Loucy (cell line): ENCODE results near the gene PSME3.

Experiments used
- H2AFZ ChIP-seq: fragments of 200-600 bp; sonication (generic); 2 replicates; pipeline ENCODE4 v1.6.0; 2016; ENCODE audit warnings: antibody characterized with exemption, mild to moderate bottlenecking, low read length, moderate library complexity
- H3F3A ChIP-seq: fragments of 200-600 bp; 2 replicates; pipeline ENCODE4 v1.6.0; 2016; ENCODE audit warnings: antibody characterized with exemption, low read depth, mild to moderate bottlenecking
- H3K27me3 ChIP-seq: fragments of 200-600 bp; sonication (generic); 2 replicates; pipeline ENCODE4 v1.6.1; 2014; ENCODE audit warnings: low read length, mild to moderate bottlenecking; ENCODE audit not compliant: insufficient read depth, poor library complexity, severe bottlenecking
- H3K36me3 ChIP-seq: fragments of 200-600 bp; sonication (generic); 2 replicates; pipeline ENCODE4 v1.6.1; 2016; ENCODE audit warnings: low read length; ENCODE audit not compliant: insufficient read depth
- H3K4me1 ChIP-seq: fragments of 200-600 bp; sonication (generic); 2 replicates; pipeline ENCODE4 v1.5.1; 2014; ENCODE audit warnings: low read length, mild to moderate bottlenecking; ENCODE audit not compliant: insufficient read depth, poor library complexity, severe bottlenecking
- H3K4me2 ChIP-seq: fragments of 200-600 bp; sonication (generic); 2 replicates; pipeline ENCODE4 v1.6.0; 2014; ENCODE audit warnings: antibody characterized with exemption, low read length, low read depth, mild to moderate bottlenecking; ENCODE audit not compliant: poor library complexity, severe bottlenecking
- H3K4me3 ChIP-seq: fragments of 200-600 bp; sonication (generic); 2 replicates; pipeline ENCODE4 v1.5.1; 2014; ENCODE audit warnings: low read length, mild to moderate bottlenecking, mixed read lengths; ENCODE audit not compliant: poor library complexity, severe bottlenecking
- H3K79me2 ChIP-seq: fragments of 200-600 bp; sonication (generic); 2 replicates; pipeline ENCODE4 v1.6.1; 2014; ENCODE audit warnings: low read length; ENCODE audit not compliant: insufficient read depth
- H3K9ac ChIP-seq: fragments of 200-600 bp; sonication (generic); 2 replicates; pipeline ENCODE4 v1.6.0; 2014; ENCODE audit warnings: mild to moderate bottlenecking, low read depth, low read length, moderate library complexity; ENCODE audit not compliant: poor library complexity, severe bottlenecking
- H3K9me2 ChIP-seq: fragments of 200-600 bp; sonication (generic); replicated peaks from 2 replicates; pipeline ENCODE4 v1.6.1; 2016; ENCODE audit warnings: low read depth, low read length, mixed read lengths
- H3K9me3 ChIP-seq: fragments of 200-600 bp; sonication (generic); 2 replicates; pipeline ENCODE4 v1.6.1; 2014; ENCODE audit warnings: mild to moderate bottlenecking, antibody characterized with exemption, low read length, low read depth; ENCODE audit not compliant: insufficient read depth
- H4K20me1 ChIP-seq: fragments of 200-600 bp; sonication (generic); 2 replicates; pipeline ENCODE4 v1.6.0; 2014; ENCODE audit warnings: antibody characterized with exemption, low read length, mild to moderate bottlenecking; ENCODE audit not compliant: insufficient read depth, poor library complexity, severe bottlenecking
- CTCF ChIP-seq: fragments of 200-600 bp; sonication (generic); conservative IDR thresholded peaks from 2 replicates; pipeline ENCODE4 v1.5.1; 2014; ENCODE audit warnings: mild to moderate bottlenecking, antibody characterized with exemption, low read length
- EZH2phosphoT487 ChIP-seq: fragments of 200-600 bp; IDR thresholded peaks from 2 replicates; pipeline ENCODE4 v1.6.1; 2018; ENCODE audit warnings: antibody characterized with exemption, mild to moderate bottlenecking, moderate library complexity, borderline replicate concordance

PSME3 gene

GRCh38 chr17:42821176-42821575 is 12.0 kb upstream of the PSME3 start:
- Histone ChIP-seq H2AFZ (no peak overlapping the region), H3K36me3 (peaks cover 31% of the 10 kb centered on the region; the same call in 1 of the 2 replicates), H3K9me3 (no peaks in the 10 kb centered on the region), H3K4me1 (peaks cover 10% of the 10 kb centered on the region), H3K9me2 (no peaks in the 10 kb centered on the region), H3K9ac (no peak overlapping the region), H3K79me2 (peaks cover 21% of the 10 kb centered on the region), H3K27me3 (no peaks in the 10 kb centered on the region), H3K4me3 (no peak overlapping the region), H3K4me2 (no peak overlapping the region), H3F3A (no peaks in the 10 kb centered on the region), H4K20me1 (peaks cover 7% of the 10 kb centered on the region)
- TF ChIP-seq CTCF (no peak), EZH2phosphoT487 (no peak)

DNA sequence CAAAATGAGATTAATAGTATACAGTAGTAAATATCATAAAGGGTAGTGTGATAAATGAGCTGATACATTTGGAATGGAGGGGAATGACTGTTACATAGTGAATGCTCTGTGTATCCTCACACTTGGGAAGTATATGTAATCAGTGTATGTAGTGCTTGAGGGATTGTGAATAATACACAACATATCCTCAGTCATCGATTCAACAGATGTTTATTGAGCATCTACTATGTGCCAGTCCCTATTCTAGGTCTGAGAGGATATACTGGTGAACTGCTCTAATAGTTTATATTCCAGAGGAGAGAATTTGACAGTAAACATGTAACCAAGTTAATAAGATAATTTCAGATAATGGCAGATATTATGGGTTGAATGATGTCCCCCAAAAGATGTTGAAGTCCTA is 5.7 kb upstream of the PSME3 start:
- no peak overlapping the region for H2AFZ ChIP-seq
- no peak for TF ChIP-seq CTCF
- H4K20me1 ChIP-seq, result peaks cover 3% of the 10 kb centered on the region
- H3K36me3 ChIP-seq, result no peaks in the 10 kb centered on the region
- peaks cover 18% of the 10 kb centered on the region for H3K79me2 ChIP-seq
- H3K4me2 ChIP-seq, result no peak overlapping the region
- no peaks in the 10 kb centered on the region for H3F3A ChIP-seq
- no peaks in the 10 kb centered on the region for H3K9me3 ChIP-seq
- no peaks in the 10 kb centered on the region for H3K27me3 ChIP-seq
- H3K4me1 ChIP-seq, result peaks cover 13% of the 10 kb centered on the region
- H3K4me3 ChIP-seq, result no peak overlapping the region
- no peak overlapping the region for H3K9ac ChIP-seq
- H3K9me2 ChIP-seq, result no peaks in the 10 kb centered on the region

GRCh38 chr17:42830971-42831370 is 2.2 kb upstream of the PSME3 start:
- no peak overlapping the region for H2AFZ ChIP-seq
- H3K4me2 ChIP-seq, result no peak overlapping the region
- peaks cover 37% of the 10 kb centered on the region for H3K79me2 ChIP-seq
- no peaks in the 10 kb centered on the region for H3K9me3 ChIP-seq
- no peaks in the 10 kb centered on the region for H3F3A ChIP-seq
- peaks cover 12% of the 10 kb centered on the region for H4K20me1 ChIP-seq
- peaks cover 16% of the 10 kb centered on the region for H3K4me1 ChIP-seq
- no peaks in the 10 kb centered on the region for H3K27me3 ChIP-seq
- H3K9ac ChIP-seq, result no peak overlapping the region
- H3K4me3 ChIP-seq, result no peak overlapping the region
- H3K36me3 ChIP-seq, result peaks cover 3% of the 10 kb centered on the region; the same call in 1 of the 2 replicates
- no peaks in the 10 kb centered on the region for H3K9me2 ChIP-seq
- TF ChIP-seq CTCF (no peak), EZH2phosphoT487 (no peak)
